Skin of body (tissue), 2 donors: ENCODE measurements around the gene FGF8. TPM values are rescaled to one million over a fixed set of nuclear protein-coding genes. Genes with fewer than 3 reads are reported as not detected.

Experiments
- DNase-seq: peaks from one replicate; lab custom pipeline; 2025; lab: John Stamatoyannopoulos, UW
- total RNA-seq: library from RNA; depleted of rRNA; stranded (reverse); fragments of >200 nt; gene quantifications from one replicate; pipeline ENCODE4 v1.2.3, GENCODE V29; 2014

FGF8 gene
- total RNA-seq, 1 donor from 2014 or later = not detected

GRCh38 chr10:101770331-101771215, 5.3 kb downstream of the FGF8 start:
- DNase-seq = no peak

- DNase-seq = no peak
These were observed 6.3 kb downstream of the FGF8 start for GRCh38 chr10:101769541-101770180.

- no peak for DNase-seq
These were observed 7.1 kb downstream of the FGF8 start for GRCh38 chr10:101768791-101769170.

- no peak for DNase-seq
These were observed 7.7 kb downstream of the FGF8 start for GRCh38 chr10:101767966-101768790.

- DNase-seq = no peak
These were observed 8.3 kb downstream of the FGF8 start for GRCh38 chr10:101767600-101767945.

GRCh38 chr10:101766753-101767599, 8.9 kb downstream of the FGF8 start:
- DNase-seq = no peak

GRCh38 chr10:101766306-101766705, 9.6 kb downstream of the FGF8 start:
- no peak for DNase-seq

GRCh38 chr10:101763141-101763846, 12.6 kb downstream of the FGF8 start:
- DNase-seq = no peak

GRCh38 chr10:101762736-101763135, 13.2 kb downstream of the FGF8 start:
- no peak for DNase-seq

GRCh38 chr10:101761226-101761625, 14.7 kb downstream of the FGF8 start:
- DNase-seq = no peak

GRCh38 chr10:101760510-101760909, 15.4 kb downstream of the FGF8 start:
- no peak for DNase-seq

GRCh38 chr10:101759309-101760247, 16.3 kb downstream of the FGF8 start:
- DNase-seq = no peak

GRCh38 chr10:101758858-101759257, 17.1 kb downstream of the FGF8 start:
- no peak for DNase-seq

- no peak for DNase-seq
These were observed 23.7 kb downstream of the FGF8 start for GRCh38 chr10:101752241-101752640.

GRCh38 chr10:101749047-101750016, 26.6 kb downstream of the FGF8 start:
- DNase-seq = no peak

- DNase-seq = no peak
These were observed 27.4 kb downstream of the FGF8 start for GRCh38 chr10:101748496-101748895.

GRCh38 chr10:101745074-101745696, 30.7 kb downstream of the FGF8 start:
- DNase-seq = no peak

GRCh38 chr10:101744267-101744666, 31.6 kb downstream of the FGF8 start:
- DNase-seq = no peak
